K562 (cell line): Measurements from ENCODE around the gene OGDH. TPM values are rescaled to one million over a fixed set of nuclear protein-coding genes. Genes with fewer than 3 reads are reported as not detected.

Experiments used
- ATAC-seq: fragments of 200-7000 bp; cut with Tn5 transposase; 3 replicates; pipeline ENCODE4 v1.9.1; 2020; ENCODE audit warnings: moderate library complexity
- BruUV-seq: library from RNA; stranded (reverse); fragments of 400-500 nt; replicated peaks from 2 replicates; lab custom pipeline; 2021; lab: Mats Ljungman, UMichigan
- CTCF ChIA-PET: fragments of 300-600 bp; formaldehyde crosslinking; extraction: SDS; loops from one replicate; lab custom pipeline; 2021; ENCODE audit warnings: low intra/inter-chr PET ratio; lab: Yijun Ruan, JAX
- POLR2A ChIA-PET: fragments of 300-600, 350-650 bp; sonication (Branson Sonifier 250); formaldehyde crosslinking; extraction: SDS; loops from one replicate; lab custom pipeline; 2021; ENCODE audit warnings: antibody characterized with exemption, inconsistent platforms; lab: Yijun Ruan, JAX
- DNase-seq, 4 experiments: peaks; one replicate each; pipeline versions ENCODE4 v3.0.0 to v3.0.0-alpha.2; 2011 to 2018; ENCODE audit warnings: low spot score in 3 of 4, mixed read lengths in 3 of 4; ENCODE audit errors: extremely low read depth in 1 of 4
- FAIRE-seq: peaks from 2 replicates; lab custom pipeline; 2011; peaks lifted over from hg19 to GRCh38; lab: Jason Lieb, UNC
- H2AFZ ChIP-seq: 2 replicates; pipeline ENCODE4 v1.6.0; 2011; ENCODE audit warnings: low read depth, low read length, control low read depth, inconsistent platforms
- H3K27ac ChIP-seq: fragments of 200-600 bp; 3 replicates; pipeline ENCODE4 v1.8.0; 2011; ENCODE audit warnings: low read depth, mild to moderate bottlenecking, control low read depth, inconsistent platforms, low read length, moderate library complexity, mixed read lengths; ENCODE audit errors: extremely low read depth
- H3K27me3 ChIP-seq, 2 experiments: fragments of 300-600 bp in 1 of 2; 2 replicates in 1 of 2; 3 replicates in 1 of 2; pipeline versions ENCODE4 v1.6.0 to v1.8.0; 2011; ENCODE audit warnings: inconsistent platforms in 2 of 2, low read length in 2 of 2, mild to moderate bottlenecking in 1 of 2, mixed read lengths in 1 of 2, moderate library complexity in 1 of 2; ENCODE audit not compliant: control insufficient read depth in 2 of 2, insufficient read depth in 2 of 2
- H3K36me3 ChIP-seq: fragments of 300-600 bp; 3 replicates; pipeline ENCODE4 v1.8.0; 2011; ENCODE audit warnings: mild to moderate bottlenecking, low read length, inconsistent platforms; ENCODE audit not compliant: control insufficient read depth, insufficient read depth
- H3K4me1 ChIP-seq, 2 experiments: fragments of 200-600 bp in 1 of 2; replicated peaks in 1 of 2; 2 replicates in 1 of 2; 3 replicates in 1 of 2; pipeline versions ENCODE4 v1.5.1 to v1.8.0; 2011; ENCODE audit warnings: inconsistent platforms in 2 of 2, low read length in 2 of 2, mild to moderate bottlenecking in 1 of 2, mixed read lengths in 1 of 2, moderate library complexity in 1 of 2; ENCODE audit not compliant: control insufficient read depth in 2 of 2, insufficient read depth in 2 of 2
- H3K4me2 ChIP-seq: 2 replicates; pipeline ENCODE4 v1.6.1; 2011; ENCODE audit warnings: low read length, control low read depth, inconsistent platforms, mixed read lengths; ENCODE audit not compliant: insufficient read depth
- H3K4me3 ChIP-seq: fragments of 200-600 bp; sonication (generic), shearing (Covaris generic); 2 replicates; pipeline ENCODE4 v1.5.1; 2016; ENCODE audit warnings: control low read depth, inconsistent platforms
- H3K79me2 ChIP-seq: fragments of 200-600 bp; 3 replicates; pipeline ENCODE4 v1.8.0; 2011; ENCODE audit warnings: low read length, inconsistent platforms; ENCODE audit not compliant: control insufficient read depth, insufficient read depth
- H3K9ac ChIP-seq, 2 experiments: 2 replicates each; pipeline versions ENCODE4 v1.6.0 to v1.6.1; 2011; ENCODE audit warnings: low read depth in 2 of 2, low read length in 2 of 2, control low read depth in 1 of 2, inconsistent platforms in 1 of 2, mild to moderate bottlenecking in 1 of 2, mixed read lengths in 1 of 2; ENCODE audit not compliant: insufficient read depth in 1 of 2
- H3K9me1 ChIP-seq: one replicate; pipeline ENCODE4 v1.6.0; 2011; ENCODE audit warnings: inconsistent platforms, mild to moderate bottlenecking, low read length, moderate library complexity; ENCODE audit not compliant: control insufficient read depth, insufficient read depth
- H3K9me3 ChIP-seq: replicated peaks from 2 replicates; pipeline ENCODE4 v1.5.1; 2011; ENCODE audit warnings: low read depth, low read length, inconsistent platforms; ENCODE audit not compliant: control insufficient read depth, insufficient read depth
- H4K20me1 ChIP-seq: replicated peaks from 2 replicates; pipeline ENCODE4 v1.6.1; 2011; ENCODE audit warnings: low read length, inconsistent platforms, mixed read lengths; ENCODE audit not compliant: control insufficient read depth, insufficient read depth
- CBFB ChIP-seq: sonication (generic); formaldehyde crosslinking; IDR thresholded peaks from 2 replicates; pipeline ENCODE4 v1.4.0; 2020; ENCODE audit warnings: mild to moderate bottlenecking, missing genetic modification reagents
- FOSL1 ChIP-seq: fragments of 200-800 bp; sonication (Bioruptor generic); conservative IDR thresholded peaks from 2 replicates; pipeline ENCODE4 v1.6.1; 2016; ENCODE audit warnings: missing genetic modification characterization, missing compliant biosample characterization
- FOXM1 ChIP-seq, 2 experiments: fragments of 450-650 bp in 1 of 2; sonication (generic) in 1 of 2; formaldehyde crosslinking in 1 of 2; IDR thresholded peaks; 2 replicates each; pipeline versions ENCODE4 v1.6.1 to v1.9.0; 2017 to 2022; ENCODE audit warnings: low read depth in 2 of 2, mild to moderate bottlenecking in 2 of 2, missing genetic modification reagents in 1 of 2, moderate library complexity in 1 of 2
- KDM1A ChIP-seq, 2 experiments: fragments of 450-650 bp; IDR thresholded peaks; 2 replicates each; pipeline ENCODE4 v1.6.1; 2016; ENCODE audit warnings: mild to moderate bottlenecking in 2 of 2
- MEF2A ChIP-seq: IDR thresholded peaks from 2 replicates; pipeline ENCODE4 v1.6.1; 2011; ENCODE audit warnings: low read depth, mild to moderate bottlenecking, low read length, moderate library complexity; ENCODE audit not compliant: control insufficient read depth
- POLR3A ChIP-seq: IDR thresholded peaks from 2 replicates; pipeline ENCODE4 v1.6.1; 2011; ENCODE audit warnings: borderline replicate concordance, mild to moderate bottlenecking, moderate library complexity; ENCODE audit not compliant: insufficient read length, insufficient read depth; ENCODE audit errors: extremely low read depth
- PRMT5 ChIP-seq: sonication (generic); formaldehyde crosslinking; IDR thresholded peaks from 2 replicates; pipeline ENCODE4 v1.5.0; 2020; ENCODE audit warnings: missing genetic modification reagents
- RBFOX2 ChIP-seq: fragments of 200-400 bp; formaldehyde crosslinking; IDR thresholded peaks from 2 replicates; pipeline ENCODE4 v1.6.1; 2017; ENCODE audit warnings: low read depth, mild to moderate bottlenecking, low read length, moderate library complexity
- SIX5 ChIP-seq, 2 experiments: IDR thresholded peaks; 2 replicates each; pipeline ENCODE4 v1.6.1; 2011; ENCODE audit warnings: low read length in 2 of 2, borderline replicate concordance in 1 of 2, low read depth in 1 of 2, mild to moderate bottlenecking in 1 of 2, moderate library complexity in 1 of 2; ENCODE audit not compliant: insufficient read depth in 1 of 2
- SPI1 ChIP-seq: IDR thresholded peaks from 2 replicates; pipeline ENCODE4 v1.6.1; 2011; ENCODE audit warnings: low read depth, low read length, control low read depth, borderline replicate concordance
- TCF15 ChIP-seq: fragments of 250-450 bp; sonication (Bioruptor Pico); IDR thresholded peaks from 2 replicates; pipeline ENCODE4 v1.8.0; 2022; ENCODE audit warnings: moderate library complexity, mild to moderate bottlenecking, inconsistent platforms
- YY1 ChIP-seq, 3 experiments: IDR thresholded peaks; 2 replicates each; pipeline ENCODE4 v1.6.1; 2011; ENCODE audit warnings: low read length in 2 of 3, mild to moderate bottlenecking in 2 of 3, moderate library complexity in 2 of 3, borderline replicate concordance in 1 of 3, control low read depth in 1 of 3, low read depth in 1 of 3; ENCODE audit not compliant: insufficient read depth in 3 of 3, insufficient replicate concordance in 2 of 3, control insufficient read depth in 1 of 3, insufficient read length in 1 of 3; ENCODE audit errors: extremely low read depth in 1 of 3
- ZBED1 ChIP-seq: IDR thresholded peaks from 2 replicates; pipeline ENCODE4 v1.6.1; 2014
- ZBTB17 ChIP-seq: fragments of 450-650 bp; formaldehyde crosslinking; IDR thresholded peaks from 2 replicates; pipeline ENCODE4 v1.4.0; 2020; ENCODE audit warnings: mild to moderate bottlenecking
- ZNF224 ChIP-seq: sonication (generic); formaldehyde crosslinking; IDR thresholded peaks from 2 replicates; pipeline ENCODE4 v1.8.0; 2022; ENCODE audit warnings: mild to moderate bottlenecking, missing genetic modification reagents
- ZNF24 ChIP-seq: fragments of 450-650 bp; IDR thresholded peaks from 2 replicates; pipeline ENCODE4 v1.6.1; 2016
- ZNF316 ChIP-seq: fragments of 450-650 bp; IDR thresholded peaks from 2 replicates; pipeline ENCODE4 v1.6.1; 2016
- ZNF408 ChIP-seq: fragments of 250-450 bp; sonication (Bioruptor Pico); IDR thresholded peaks from 2 replicates; pipeline ENCODE4 v1.4.0; 2020; ENCODE audit warnings: low read depth, mild to moderate bottlenecking, moderate library complexity
- ZNF445 ChIP-seq: fragments of 250-450 bp; sonication (Bioruptor Pico); IDR thresholded peaks from 2 replicates; pipeline ENCODE4 v1.4.0; 2020; ENCODE audit warnings: low read depth, mild to moderate bottlenecking, moderate library complexity
- ZNF507 ChIP-seq: conservative IDR thresholded peaks from 2 replicates; pipeline ENCODE4 v1.6.1; 2017; ENCODE audit warnings: missing genetic modification characterization, missing compliant biosample characterization
- WGBS: fragments of 100-300 bp; shearing (Covaris generic); methylation state at CpG from one replicate; pipeline ENCODE4 v1.1.6; 2016; ENCODE audit warnings: low coverage, mixed read lengths; ENCODE audit not compliant: insufficient coverage; ENCODE audit errors: missing lambda C conversion rate; 5-methylcytosine and 5-hydroxymethylcytosine counted together
- in situ Hi-C: fragments of 300-500 bp; cut with MboI; formaldehyde crosslinking; loops from 4 replicates; pipeline ENCODE4 v1.15.0; 2018; ENCODE audit warnings: inconsistent platforms, mixed read lengths
- intact Hi-C: fragments of 100-400 bp; cut with micrococcal nuclease; formaldehyde crosslinking; loops from 2 replicates; pipeline ENCODE4 v1.14.2; 2022
- polyA plus RNA-seq, 8 experiments: library from polyadenylated mRNA; depleted of rRNA in 4 of 8; stranded (reverse) in 5 of 8; unstranded in 3 of 8; fragments of >200 nt; fragmentation: Nextera tagmentation in 2 of 8; fragmentation: Illumina TruSeq in 1 of 8; extraction: Ambion mirVana in 2 of 8; extraction: Trizol in 1 of 8; gene quantifications; 2 replicates each; pipeline versions ENCODE4 v1.2.1 to v1.2.3, GENCODE V29; 2011 to 2014; ENCODE audit warnings: inconsistent platforms in 1 of 8, missing spikeins in 1 of 8
- total RNA-seq, 7 experiments: library from RNA; depleted of rRNA in 6 of 7; stranded (reverse); fragments of >200 nt in 6 of 7; fragmentation: Illumina TruSeq in 2 of 7; extraction: Trizol in 2 of 7; gene quantifications; 2 replicates each; pipeline versions ENCODE4 v1.2.1 to v1.2.3, GENCODE V29; 2011 to 2021; ENCODE audit warnings: low replicate concordance in 1 of 7
- TF ChIP-seq, protein P1 (sequence below), 2 experiments: fragments of 450-650 bp; IDR thresholded peaks; 2 replicates each; pipeline ENCODE4 v1.6.1; 2016

The OGDH gene
- total and polyA plus RNA-seq, 9 of the 15 experiments (the other 6 are each of a cell fraction or from before 2014, with no cell fraction given), result 3.1 to 80.3 (median 23.5) TPM

DNA sequence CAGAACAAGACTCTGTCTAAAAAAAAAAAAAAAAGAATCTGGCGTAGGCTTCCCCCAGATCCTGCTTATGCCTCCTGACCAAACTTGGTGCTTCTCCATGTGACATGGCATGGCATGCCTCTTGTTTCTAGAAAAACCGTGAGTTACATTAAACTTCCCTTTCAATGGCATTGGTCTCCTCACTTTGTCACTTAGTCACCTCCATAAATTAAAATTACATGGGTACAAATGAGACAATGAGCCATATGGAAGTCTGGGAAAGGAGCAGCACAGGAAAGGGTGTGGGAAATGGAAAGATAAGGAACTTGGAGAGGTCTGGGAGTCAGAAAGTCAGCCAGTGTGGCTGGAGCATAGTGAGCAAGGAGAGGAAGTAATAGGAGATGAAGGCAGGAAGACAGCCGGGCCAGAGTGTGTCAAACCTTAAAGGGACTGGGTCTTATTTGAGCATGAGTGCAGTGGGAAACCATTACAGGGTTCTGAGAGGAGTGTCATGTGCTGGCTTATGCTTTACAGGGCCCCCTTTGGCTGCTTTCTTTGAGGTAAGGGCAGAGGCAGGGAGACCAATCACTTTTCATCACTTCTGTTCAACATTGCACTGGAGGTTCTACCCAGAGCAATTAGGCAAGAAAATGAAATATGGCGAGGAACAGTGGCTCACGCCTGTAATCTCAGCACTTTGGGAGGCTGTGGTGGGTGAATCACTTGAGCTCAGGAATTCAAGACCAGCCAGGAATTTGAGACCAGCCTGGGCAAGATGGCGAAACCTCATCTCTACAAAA lies 120.9 kb downstream of the OGDH start:
- no peak overlapping the region for H3K27ac ChIP-seq
- DNase-seq (peak in 1 of 4 experiments; percentile 8), FAIRE-seq (peak; percentile 37), ATAC-seq (peak; percentile 59)
- H3K9me1 ChIP-seq, result no peaks in the 10 kb centered on the region
- no TSS peak for BruUV-seq
- WGBS, result 44% methylated on average over 6 of the region's 6 CpGs
- intact Hi-C loops, result no loop called here
- H3K9ac ChIP-seq, result peak overlapping the region in 1 of 2 experiments; percentile 1; a peak in 1 of 4 replicates
- TF ChIP-seq PRMT5 (CRISPR knock-in tag) (no peak), RBFOX2 (no peak), ZBED1 (no peak), ZNF507 (tag) (no peak), ZNF24 (no peak), FOSL1 (tag) (0 out of 2 replicates have a peak, but pooled peaks have one; percentile 29), TCF15 (CRISPR knock-in tag) (no peak), ZNF224 (CRISPR knock-in tag) (no peak), KDM1A (IDR thresholded peaks at IDR 0.05) (peak in 1 of 2 experiments; percentile 44; a peak in 1 of 4 replicates), SIX5 (IDR thresholded peaks at IDR 0.05; ENCODE audit: borderline replicate concordance in 1 of 2, insufficient read depth in 1 of 2, low read depth in 1 of 2, low read length in 2 of 2) (no peak), YY1 (IDR thresholded peaks at IDR 0.05; ENCODE audit: borderline replicate concordance in 1 of 3, control insufficient read depth in 1 of 3, extremely low read depth in 1 of 3, insufficient read depth in 3 of 3, insufficient read length in 1 of 3, insufficient replicate concordance in 2 of 3, low read depth in 1 of 3, low read length in 2 of 3) (no peak), FOXM1 (IDR thresholded peaks at IDR 0.05; ENCODE audit: low read depth) (no peak), FOXM1 (CRISPR knock-in tag; IDR thresholded peaks at IDR 0.05; ENCODE audit: low read depth) (no peak), ZNF408 (CRISPR knock-in tag) (no peak), CBFB (CRISPR knock-in tag) (no peak), SPI1 (peak; percentile 19; the same call in 1 of the 2 replicates), POLR3A (no peak), ZNF445 (CRISPR knock-in tag) (no peak), ZBTB17 (peak; percentile 88), ZNF316 (no peak), MEF2A (no peak)
- TF ChIP-seq, protein P1, sequence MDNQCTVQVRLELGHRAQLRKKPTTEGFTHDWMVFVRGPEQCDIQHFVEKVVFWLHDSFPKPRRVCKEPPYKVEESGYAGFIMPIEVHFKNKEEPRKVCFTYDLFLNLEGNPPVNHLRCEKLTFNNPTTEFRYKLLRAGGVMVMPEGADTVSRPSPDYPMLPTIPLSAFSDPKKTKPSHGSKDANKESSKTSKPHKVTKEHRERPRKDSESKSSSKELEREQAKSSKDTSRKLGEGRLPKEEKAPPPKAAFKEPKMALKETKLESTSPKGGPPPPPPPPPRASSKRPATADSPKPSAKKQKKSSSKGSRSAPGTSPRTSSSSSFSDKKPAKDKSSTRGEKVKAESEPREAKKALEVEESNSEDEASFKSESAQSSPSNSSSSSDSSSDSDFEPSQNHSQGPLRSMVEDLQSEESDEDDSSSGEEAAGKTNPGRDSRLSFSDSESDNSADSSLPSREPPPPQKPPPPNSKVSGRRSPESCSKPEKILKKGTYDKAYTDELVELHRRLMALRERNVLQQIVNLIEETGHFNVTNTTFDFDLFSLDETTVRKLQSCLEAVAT (IDR thresholded peaks at IDR 0.05), result 0 out of 4 replicates have a peak, but pooled peaks of 1 of the 2 experiments have one; percentile 37
- H3K4me1 ChIP-seq, result peaks cover 0 to 15% of the 10 kb centered on the region in 2 experiments; a peak in 4 of 5 replicates
- H3K36me3 ChIP-seq, result no peaks in the 10 kb centered on the region
- peak overlapping the region; percentile 78 for H2AFZ ChIP-seq
- ChIA-PET CTCF (no interaction called here), POLR2A (interaction anchor here (0.6 kb wide), 1 partner anchor 918 kb away, joined by 3 read pairs; no protein-coding TSS in a partner anchor)
- H3K4me2 ChIP-seq, result no peak overlapping the region
- no peaks in the 10 kb centered on the region for H3K79me2 ChIP-seq
- no peak overlapping the region for H3K4me3 ChIP-seq
- no peaks in the 10 kb centered on the region for H3K9me3 ChIP-seq
- in situ Hi-C loops, result no loop called here
- H3K27me3 ChIP-seq, result no peaks in the 10 kb centered on the region
- no peaks in the 10 kb centered on the region for H4K20me1 ChIP-seq
